ENCODE data around the gene CDK12. TPM values are rescaled to one million over a fixed set of nuclear protein-coding genes. Genes with fewer than 3 reads are reported as not detected.
A peak's percentile ranks its signal among the peaks of the same experiment; 100 is the strongest.

CDK12 gene
- total RNA-seq, 1 experiment from 2014 or later = 67.0 TPM

DNA sequence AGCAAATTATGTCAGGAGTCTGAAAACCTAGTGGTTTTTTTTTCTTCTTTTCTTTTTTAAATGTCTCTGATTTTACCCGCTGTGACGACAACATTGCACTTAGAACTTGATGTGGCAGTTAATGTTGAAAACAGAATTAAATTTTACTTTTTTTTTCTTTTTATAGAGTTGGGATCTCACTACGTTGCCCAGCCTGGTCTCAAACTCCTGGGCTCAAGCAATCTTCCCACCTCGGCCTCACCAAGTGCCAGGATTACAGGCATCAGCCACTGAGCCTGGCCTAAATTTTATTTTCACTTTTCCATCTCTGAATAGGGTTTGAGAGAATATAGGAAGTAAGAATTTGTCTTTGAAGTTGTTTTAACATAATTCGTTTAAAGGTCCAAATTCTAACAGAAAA lies 52.6 kb downstream of the CDK12 start:
- Histone ChIP-seq H3K4me2 (ENCODE audit: low read depth, low read length, poor library complexity, severe bottlenecking) (no peak overlapping the region), H3K9me2 (replicated peaks; ENCODE audit: insufficient read depth, low read length) (no peaks in the 10 kb centered on the region), H4K20me1 (ENCODE audit: insufficient read depth, low read depth, low read length) (no peaks in the 10 kb centered on the region), H3K4me3 (ENCODE audit: low read length) (no peak overlapping the region), H3K9me3 (ENCODE audit: low read length) (no peaks in the 10 kb centered on the region), H3K79me2 (ENCODE audit: low read length) (peaks cover 16% of the 10 kb centered on the region), H2AFZ (ENCODE audit: low read length) (no peak overlapping the region), H3K36me3 (ENCODE audit: insufficient read depth, low read length) (peaks cover 71% of the 10 kb centered on the region), H3K4me1 (ENCODE audit: low read length) (no peaks in the 10 kb centered on the region), H3K27ac (ENCODE audit: low read length) (no peak overlapping the region), H3K27me3 (ENCODE audit: low read length) (no peaks in the 10 kb centered on the region), H3K9ac (ENCODE audit: low read length) (no peak overlapping the region)
- DNase-seq = no peak

DNA sequence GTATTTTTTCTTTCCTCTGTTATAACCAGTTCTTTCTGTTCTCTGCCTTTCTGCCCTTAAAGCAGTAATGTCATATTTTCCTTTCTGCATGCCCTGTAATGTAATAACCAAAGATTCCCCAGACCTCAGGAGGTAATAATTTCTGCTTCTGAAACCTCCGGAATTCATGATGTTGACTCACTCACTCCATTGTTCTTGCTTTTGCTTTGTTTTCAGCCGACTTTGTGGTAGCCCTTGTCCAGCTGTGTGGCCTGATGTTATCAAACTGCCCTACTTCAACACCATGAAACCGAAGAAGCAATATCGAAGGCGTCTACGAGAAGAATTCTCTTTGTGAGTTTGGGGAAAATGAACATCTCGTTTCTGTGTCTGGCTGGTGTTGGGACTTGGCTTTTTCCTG lies 55.9 kb downstream of the CDK12 start:
- Histone ChIP-seq H3K9ac (ENCODE audit: low read length) (no peak overlapping the region), H3K4me3 (ENCODE audit: low read length) (no peak overlapping the region), H3K79me2 (ENCODE audit: low read length) (peaks cover 6% of the 10 kb centered on the region; the same call in 1 of the 2 replicates), H4K20me1 (ENCODE audit: insufficient read depth, low read depth, low read length) (no peaks in the 10 kb centered on the region), H3K27me3 (ENCODE audit: low read length) (no peaks in the 10 kb centered on the region), H3K4me2 (ENCODE audit: low read depth, low read length, poor library complexity, severe bottlenecking) (no peak overlapping the region), H3K9me3 (ENCODE audit: low read length) (no peaks in the 10 kb centered on the region), H3K36me3 (ENCODE audit: insufficient read depth, low read length) (peaks cover 56% of the 10 kb centered on the region), H3K27ac (ENCODE audit: low read length) (no peak overlapping the region), H2AFZ (ENCODE audit: low read length) (no peak overlapping the region), H3K9me2 (replicated peaks; ENCODE audit: insufficient read depth, low read length) (no peaks in the 10 kb centered on the region), H3K4me1 (ENCODE audit: low read length) (no peaks in the 10 kb centered on the region)
- no peak for DNase-seq

DNA sequence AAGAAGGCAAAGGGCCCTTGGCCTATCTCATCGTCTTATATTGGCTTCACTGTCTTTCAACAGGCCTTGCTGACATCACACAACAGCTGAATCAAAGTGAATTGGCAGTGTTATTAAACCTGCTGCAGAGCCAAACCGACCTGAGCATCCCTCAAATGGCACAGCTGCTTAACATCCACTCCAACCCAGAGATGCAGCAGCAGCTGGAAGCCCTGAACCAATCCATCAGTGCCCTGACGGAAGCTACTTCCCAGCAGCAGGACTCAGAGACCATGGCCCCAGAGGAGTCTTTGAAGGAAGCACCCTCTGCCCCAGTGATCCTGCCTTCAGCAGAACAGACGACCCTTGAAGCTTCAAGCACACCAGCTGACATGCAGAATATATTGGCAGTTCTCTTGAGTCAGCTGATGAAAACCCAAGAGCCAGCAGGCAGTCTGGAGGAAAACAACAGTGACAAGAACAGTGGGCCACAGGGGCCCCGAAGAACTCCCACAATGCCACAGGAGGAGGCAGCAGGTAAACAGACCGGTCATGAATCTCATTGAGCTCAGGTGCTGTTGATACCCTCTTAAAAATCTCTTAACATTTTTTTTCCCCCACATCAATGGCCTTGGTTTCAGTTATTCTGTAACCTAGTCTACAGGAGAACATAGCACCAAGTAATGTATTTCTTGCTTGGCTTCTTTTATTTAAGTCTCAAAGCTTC lies 64.7 kb downstream of the CDK12 start:
- no peak overlapping the region for H3K4me3 ChIP-seq (ENCODE audit: low read length)
- no peak overlapping the region for H3K9ac ChIP-seq (ENCODE audit: low read length)
- H3K9me3 ChIP-seq (ENCODE audit: low read length) = no peaks in the 10 kb centered on the region
- no peaks in the 10 kb centered on the region for H3K9me2 ChIP-seq (replicated peaks; ENCODE audit: insufficient read depth, low read length)
- no peaks in the 10 kb centered on the region for H3K79me2 ChIP-seq (ENCODE audit: low read length)
- H2AFZ ChIP-seq (ENCODE audit: low read length) = no peak overlapping the region
- DNase-seq = no peak
- no peak overlapping the region for H3K27ac ChIP-seq (ENCODE audit: low read length)
- H3K27me3 ChIP-seq (ENCODE audit: low read length) = no peaks in the 10 kb centered on the region
- no peaks in the 10 kb centered on the region for H4K20me1 ChIP-seq (ENCODE audit: insufficient read depth, low read depth, low read length)
- no peak overlapping the region for H3K4me2 ChIP-seq (ENCODE audit: low read depth, low read length, poor library complexity, severe bottlenecking)
- no peaks in the 10 kb centered on the region for H3K4me1 ChIP-seq (ENCODE audit: low read length)
- H3K36me3 ChIP-seq (ENCODE audit: insufficient read depth, low read length) = peaks cover 57% of the 10 kb centered on the region

DNA sequence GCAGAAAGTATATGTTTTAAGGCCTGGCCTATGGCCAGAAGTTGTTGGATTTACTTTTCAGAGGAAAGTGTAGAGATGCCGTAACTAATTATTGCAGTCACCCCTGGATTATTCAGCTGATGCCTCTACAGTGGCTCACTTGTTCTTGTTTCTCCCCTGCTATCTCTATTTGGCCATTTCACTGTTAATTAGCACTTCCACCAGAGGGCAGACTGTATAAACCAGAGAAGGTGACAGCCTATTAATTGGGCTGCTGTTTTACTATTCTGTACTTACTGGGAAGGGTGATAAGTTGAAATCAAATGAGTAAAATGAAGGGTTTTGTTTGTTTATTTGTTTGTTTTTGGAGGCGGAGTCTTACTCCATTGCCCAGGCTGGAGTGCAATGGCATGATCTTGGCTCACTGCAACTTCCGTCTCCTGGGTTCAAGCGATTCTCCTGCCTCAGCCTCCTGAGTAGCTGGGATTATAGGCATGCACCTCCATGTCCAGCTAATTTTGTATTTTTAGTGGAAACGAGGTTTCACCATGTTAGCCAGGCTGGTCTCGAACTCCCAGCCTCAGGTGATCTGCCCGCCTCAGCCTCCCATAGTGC lies 66.0 kb downstream of the CDK12 start:
- Histone ChIP-seq H3K9me2 (replicated peaks; ENCODE audit: insufficient read depth, low read length) (no peaks in the 10 kb centered on the region), H4K20me1 (ENCODE audit: insufficient read depth, low read depth, low read length) (no peaks in the 10 kb centered on the region), H3K79me2 (ENCODE audit: low read length) (no peaks in the 10 kb centered on the region), H3K27me3 (ENCODE audit: low read length) (no peaks in the 10 kb centered on the region), H3K4me3 (ENCODE audit: low read length) (no peak overlapping the region), H3K36me3 (ENCODE audit: insufficient read depth, low read length) (peaks cover 63% of the 10 kb centered on the region), H3K4me1 (ENCODE audit: low read length) (no peaks in the 10 kb centered on the region), H2AFZ (ENCODE audit: low read length) (no peak overlapping the region), H3K9me3 (ENCODE audit: low read length) (no peaks in the 10 kb centered on the region), H3K27ac (ENCODE audit: low read length) (no peak overlapping the region), H3K9ac (ENCODE audit: low read length) (no peak overlapping the region), H3K4me2 (ENCODE audit: low read depth, low read length, poor library complexity, severe bottlenecking) (no peak overlapping the region)
- DNase-seq = peak; percentile 82

GRCh38 chr17:39529455-39529854 lies 68.2 kb downstream of the CDK12 start:
- Histone ChIP-seq H3K79me2 (ENCODE audit: low read length) (no peaks in the 10 kb centered on the region), H3K4me3 (ENCODE audit: low read length) (no peak overlapping the region), H3K36me3 (ENCODE audit: insufficient read depth, low read length) (peaks cover 60% of the 10 kb centered on the region), H3K4me1 (ENCODE audit: low read length) (no peaks in the 10 kb centered on the region), H3K27me3 (ENCODE audit: low read length) (no peaks in the 10 kb centered on the region), H2AFZ (ENCODE audit: low read length) (no peak overlapping the region), H3K9me3 (ENCODE audit: low read length) (no peaks in the 10 kb centered on the region), H3K9me2 (replicated peaks; ENCODE audit: insufficient read depth, low read length) (no peaks in the 10 kb centered on the region), H4K20me1 (ENCODE audit: insufficient read depth, low read depth, low read length) (no peaks in the 10 kb centered on the region), H3K27ac (ENCODE audit: low read length) (no peak overlapping the region), H3K4me2 (ENCODE audit: low read depth, low read length, poor library complexity, severe bottlenecking) (no peak overlapping the region), H3K9ac (ENCODE audit: low read length) (no peak overlapping the region)
- no peak for DNase-seq

DNA sequence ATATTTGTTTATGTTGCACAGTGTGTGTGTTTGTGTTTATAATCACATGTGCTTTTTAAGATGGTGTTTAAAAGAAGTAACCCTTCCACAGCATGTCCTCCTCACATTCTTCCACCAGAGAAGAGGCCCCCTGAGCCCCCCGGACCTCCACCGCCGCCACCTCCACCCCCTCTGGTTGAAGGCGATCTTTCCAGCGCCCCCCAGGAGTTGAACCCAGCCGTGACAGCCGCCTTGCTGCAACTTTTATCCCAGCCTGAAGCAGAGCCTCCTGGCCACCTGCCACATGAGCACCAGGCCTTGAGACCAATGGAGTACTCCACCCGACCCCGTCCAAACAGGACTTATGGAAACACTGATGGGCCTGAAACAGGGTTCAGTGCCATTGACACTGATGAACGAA lies 69.2 kb downstream of the CDK12 start:
- no peak overlapping the region for H3K27ac ChIP-seq (ENCODE audit: low read length)
- peaks cover 51% of the 10 kb centered on the region for H3K36me3 ChIP-seq (ENCODE audit: insufficient read depth, low read length)
- H3K27me3 ChIP-seq (ENCODE audit: low read length) = no peaks in the 10 kb centered on the region
- H3K9ac ChIP-seq (ENCODE audit: low read length) = no peak overlapping the region
- H3K4me1 ChIP-seq (ENCODE audit: low read length) = no peaks in the 10 kb centered on the region
- no peak for DNase-seq
- H3K79me2 ChIP-seq (ENCODE audit: low read length) = no peaks in the 10 kb centered on the region
- no peaks in the 10 kb centered on the region for H3K9me3 ChIP-seq (ENCODE audit: low read length)
- H2AFZ ChIP-seq (ENCODE audit: low read length) = no peak overlapping the region
- no peaks in the 10 kb centered on the region for H3K9me2 ChIP-seq (replicated peaks; ENCODE audit: insufficient read depth, low read length)
- no peaks in the 10 kb centered on the region for H4K20me1 ChIP-seq (ENCODE audit: insufficient read depth, low read depth, low read length)
- H3K4me3 ChIP-seq (ENCODE audit: low read length) = no peak overlapping the region
- no peak overlapping the region for H3K4me2 ChIP-seq (ENCODE audit: low read depth, low read length, poor library complexity, severe bottlenecking)

DNA sequence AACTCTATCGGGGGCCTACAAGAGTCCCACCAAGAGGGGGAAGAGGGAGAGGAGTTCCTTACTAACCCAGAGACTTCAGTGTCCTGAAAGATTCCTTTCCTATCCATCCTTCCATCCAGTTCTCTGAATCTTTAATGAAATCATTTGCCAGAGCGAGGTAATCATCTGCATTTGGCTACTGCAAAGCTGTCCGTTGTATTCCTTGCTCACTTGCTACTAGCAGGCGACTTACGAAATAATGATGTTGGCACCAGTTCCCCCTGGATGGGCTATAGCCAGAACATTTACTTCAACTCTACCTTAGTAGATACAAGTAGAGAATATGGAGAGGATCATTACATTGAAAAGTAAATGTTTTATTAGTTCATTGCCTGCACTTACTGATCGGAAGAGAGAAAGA lies 70.0 kb downstream of the CDK12 start:
- peaks cover 44% of the 10 kb centered on the region for H3K36me3 ChIP-seq (ENCODE audit: insufficient read depth, low read length)

DNA sequence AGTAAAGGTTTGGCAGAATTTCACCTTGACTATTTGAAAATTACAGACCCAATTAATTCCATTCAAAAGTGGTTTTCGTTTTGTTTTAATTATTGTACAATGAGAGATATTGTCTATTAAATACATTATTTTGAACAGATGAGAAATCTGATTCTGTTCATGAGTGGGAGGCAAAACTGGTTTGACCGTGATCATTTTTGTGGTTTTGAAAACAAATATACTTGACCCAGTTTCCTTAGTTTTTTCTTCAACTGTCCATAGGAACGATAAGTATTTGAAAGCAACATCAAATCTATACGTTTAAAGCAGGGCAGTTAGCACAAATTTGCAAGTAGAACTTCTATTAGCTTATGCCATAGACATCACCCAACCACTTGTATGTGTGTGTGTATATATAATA lies 72.6 kb downstream of the CDK12 start:
- Histone ChIP-seq H3K79me2 (ENCODE audit: low read length) (no peaks in the 10 kb centered on the region), H3K27me3 (ENCODE audit: low read length) (no peaks in the 10 kb centered on the region), H3K9me2 (replicated peaks; ENCODE audit: insufficient read depth, low read length) (no peaks in the 10 kb centered on the region), H2AFZ (ENCODE audit: low read length) (no peak overlapping the region), H3K4me2 (ENCODE audit: low read depth, low read length, poor library complexity, severe bottlenecking) (no peak overlapping the region), H3K36me3 (ENCODE audit: insufficient read depth, low read length) (peaks cover 30% of the 10 kb centered on the region; the same call in 1 of the 2 replicates), H3K4me3 (ENCODE audit: low read length) (no peak overlapping the region), H3K9ac (ENCODE audit: low read length) (no peak overlapping the region), H3K27ac (ENCODE audit: low read length) (no peak overlapping the region), H4K20me1 (ENCODE audit: insufficient read depth, low read depth, low read length) (no peaks in the 10 kb centered on the region), H3K4me1 (ENCODE audit: low read length) (no peaks in the 10 kb centered on the region), H3K9me3 (ENCODE audit: low read length) (no peaks in the 10 kb centered on the region)
- DNase-seq = no peak

More for the DNA sequence above, 70.0 kb downstream of the CDK12 start:
- no peak overlapping the region for H3K4me2 ChIP-seq (ENCODE audit: low read depth, low read length, poor library complexity, severe bottlenecking)
- no peaks in the 10 kb centered on the region for H3K9me2 ChIP-seq (replicated peaks; ENCODE audit: insufficient read depth, low read length)
- no peaks in the 10 kb centered on the region for H3K79me2 ChIP-seq (ENCODE audit: low read length)
- no peaks in the 10 kb centered on the region for H3K9me3 ChIP-seq (ENCODE audit: low read length)
- H2AFZ ChIP-seq (ENCODE audit: low read length) = no peak overlapping the region
- no peak overlapping the region for H3K9ac ChIP-seq (ENCODE audit: low read length)
- no peak for DNase-seq
- no peaks in the 10 kb centered on the region for H4K20me1 ChIP-seq (ENCODE audit: insufficient read depth, low read depth, low read length)
- H3K4me3 ChIP-seq (ENCODE audit: low read length) = no peak overlapping the region
- no peaks in the 10 kb centered on the region for H3K4me1 ChIP-seq (ENCODE audit: low read length)
- H3K27me3 ChIP-seq (ENCODE audit: low read length) = no peaks in the 10 kb centered on the region
- H3K27ac ChIP-seq (ENCODE audit: low read length) = no peak overlapping the region
